Measurements from ENCODE around the gene SHC3. TPM values are rescaled to one million over a fixed set of nuclear protein-coding genes. Genes with fewer than 3 reads are reported as not detected.

SHC3 gene
- polyA plus RNA-seq, 4 donors = 0.27 to 1.5 (median 0.57) TPM; not detected in 1

- Histone ChIP-seq H3K4me1 (ENCODE audit: control insufficient read depth in 3 of 3, insufficient read depth in 2 of 3, low read depth in 1 of 3, low read length in 2 of 3) (no peaks in the 10 kb centered on the region), H3K27me3 (ENCODE audit: control insufficient read depth in 3 of 3, insufficient read depth in 3 of 3, low read length in 3 of 3) (no peaks in the 10 kb centered on the region), H3K9me3 (ENCODE audit: control insufficient read depth in 2 of 2, insufficient read depth in 1 of 2, low read depth in 1 of 2, low read length in 1 of 2) (no peaks in the 10 kb centered on the region), H3K4me3 (ENCODE audit: low read depth in 1 of 3, low read length in 3 of 3) (no peak overlapping the region), H3K36me3 (ENCODE audit: control insufficient read depth in 3 of 3, insufficient read depth in 2 of 3, low read depth in 1 of 3, low read length in 3 of 3) (no peaks in the 10 kb centered on the region), H3K27ac (ENCODE audit: low read depth in 1 of 3, low read length in 2 of 3) (no peak overlapping the region)
- 79 to 87% (median 83%) methylated on average over 13 of the region's 13 CpGs for WGBS, 3 donors
- DNase-seq (no peak), FAIRE-seq (no peak)
Observed at GRCh38 chr9:89012294-89013042, 166.2 kb downstream of the SHC3 start.

- Histone ChIP-seq H3K27ac (ENCODE audit: low read depth in 1 of 3, low read length in 2 of 3) (no peak overlapping the region), H3K9me3 (ENCODE audit: control insufficient read depth in 2 of 2, insufficient read depth in 1 of 2, low read depth in 1 of 2, low read length in 1 of 2) (no peaks in the 10 kb centered on the region), H3K36me3 (ENCODE audit: control insufficient read depth in 3 of 3, insufficient read depth in 2 of 3, low read depth in 1 of 3, low read length in 3 of 3) (no peaks in the 10 kb centered on the region), H3K4me1 (ENCODE audit: control insufficient read depth in 3 of 3, insufficient read depth in 2 of 3, low read depth in 1 of 3, low read length in 2 of 3) (no peaks in the 10 kb centered on the region), H3K27me3 (ENCODE audit: control insufficient read depth in 3 of 3, insufficient read depth in 3 of 3, low read length in 3 of 3) (no peaks in the 10 kb centered on the region), H3K4me3 (ENCODE audit: low read depth in 1 of 3, low read length in 3 of 3) (no peak overlapping the region)
- FAIRE-seq = no peak
- 81 to 93% (median 92%) methylated on average over 2 of the region's 2 CpGs for WGBS, 3 donors
- no peak for DNase-seq
Observed at GRCh38 chr9:89011683-89012082, 166.9 kb downstream of the SHC3 start.

- H3K27ac ChIP-seq (ENCODE audit: low read depth in 1 of 3, low read length in 2 of 3) = no peak overlapping the region
- H3K36me3 ChIP-seq (ENCODE audit: control insufficient read depth in 3 of 3, insufficient read depth in 2 of 3, low read depth in 1 of 3, low read length in 3 of 3) = no peaks in the 10 kb centered on the region
- no peaks in the 10 kb centered on the region for H3K27me3 ChIP-seq (ENCODE audit: control insufficient read depth in 3 of 3, insufficient read depth in 3 of 3, low read length in 3 of 3)
- H3K4me1 ChIP-seq (ENCODE audit: control insufficient read depth in 3 of 3, insufficient read depth in 2 of 3, low read depth in 1 of 3, low read length in 2 of 3) = no peaks in the 10 kb centered on the region
- H3K4me3 ChIP-seq (ENCODE audit: low read depth in 1 of 3, low read length in 3 of 3) = no peak overlapping the region
- H3K9me3 ChIP-seq (ENCODE audit: control insufficient read depth in 2 of 2, insufficient read depth in 1 of 2, low read depth in 1 of 2, low read length in 1 of 2) = no peaks in the 10 kb centered on the region
- no peak for DNase-seq
- WGBS, 3 donors = 77 to 82% (median 78%) methylated on average over 6 of the region's 6 CpGs
- FAIRE-seq = no peak
Observed at GRCh38 chr9:89010526-89011111, 168.0 kb downstream of the SHC3 start.

- WGBS, 3 donors = 78 to 84% (median 80%) methylated on average over 10 of the region's 10 CpGs
- Histone ChIP-seq H3K4me1 (ENCODE audit: control insufficient read depth in 3 of 3, insufficient read depth in 2 of 3, low read depth in 1 of 3, low read length in 2 of 3) (no peaks in the 10 kb centered on the region), H3K36me3 (ENCODE audit: control insufficient read depth in 3 of 3, insufficient read depth in 2 of 3, low read depth in 1 of 3, low read length in 3 of 3) (no peaks in the 10 kb centered on the region), H3K27me3 (ENCODE audit: control insufficient read depth in 3 of 3, insufficient read depth in 3 of 3, low read length in 3 of 3) (no peaks in the 10 kb centered on the region), H3K27ac (ENCODE audit: low read depth in 1 of 3, low read length in 2 of 3) (no peak overlapping the region), H3K9me3 (ENCODE audit: control insufficient read depth in 2 of 2, insufficient read depth in 1 of 2, low read depth in 1 of 2, low read length in 1 of 2) (no peaks in the 10 kb centered on the region), H3K4me3 (ENCODE audit: low read depth in 1 of 3, low read length in 3 of 3) (no peak overlapping the region)
- no peak for FAIRE-seq
- DNase-seq = no peak
Observed at GRCh38 chr9:89010056-89010455, 168.6 kb downstream of the SHC3 start.

- DNase-seq = no peak
- no peak overlapping the region for H3K4me3 ChIP-seq (ENCODE audit: low read depth in 1 of 3, low read length in 3 of 3)
- H3K27me3 ChIP-seq (ENCODE audit: control insufficient read depth in 3 of 3, insufficient read depth in 3 of 3, low read length in 3 of 3) = no peaks in the 10 kb centered on the region
- H3K36me3 ChIP-seq (ENCODE audit: control insufficient read depth in 3 of 3, insufficient read depth in 2 of 3, low read depth in 1 of 3, low read length in 3 of 3) = no peaks in the 10 kb centered on the region
- 88 to 93% (median 89%) methylated on average over 9 of the region's 9 CpGs for WGBS, 3 donors
- FAIRE-seq = no peak
- no peak overlapping the region for H3K27ac ChIP-seq (ENCODE audit: low read depth in 1 of 3, low read length in 2 of 3)
- H3K4me1 ChIP-seq (ENCODE audit: control insufficient read depth in 3 of 3, insufficient read depth in 2 of 3, low read depth in 1 of 3, low read length in 2 of 3) = no peaks in the 10 kb centered on the region
- H3K9me3 ChIP-seq (ENCODE audit: control insufficient read depth in 2 of 2, insufficient read depth in 1 of 2, low read depth in 1 of 2, low read length in 1 of 2) = no peaks in the 10 kb centered on the region
Observed at GRCh38 chr9:89009546-89009840, 169.1 kb downstream of the SHC3 start.

- WGBS, 3 donors = 77 to 80% (median 80%) methylated on average over 12 of the region's 12 CpGs
- H3K4me1 ChIP-seq (ENCODE audit: control insufficient read depth in 3 of 3, insufficient read depth in 2 of 3, low read depth in 1 of 3, low read length in 2 of 3) = no peaks in the 10 kb centered on the region
- no peaks in the 10 kb centered on the region for H3K27me3 ChIP-seq (ENCODE audit: control insufficient read depth in 3 of 3, insufficient read depth in 3 of 3, low read length in 3 of 3)
- no peak overlapping the region for H3K27ac ChIP-seq (ENCODE audit: low read depth in 1 of 3, low read length in 2 of 3)
- H3K9me3 ChIP-seq (ENCODE audit: control insufficient read depth in 2 of 2, insufficient read depth in 1 of 2, low read depth in 1 of 2, low read length in 1 of 2) = no peaks in the 10 kb centered on the region
- H3K36me3 ChIP-seq (ENCODE audit: control insufficient read depth in 3 of 3, insufficient read depth in 2 of 3, low read depth in 1 of 3, low read length in 3 of 3) = no peaks in the 10 kb centered on the region
- FAIRE-seq = no peak
- no peak overlapping the region for H3K4me3 ChIP-seq (ENCODE audit: low read depth in 1 of 3, low read length in 3 of 3)
- no peak for DNase-seq
Observed at GRCh38 chr9:89008744-89009545, 169.7 kb downstream of the SHC3 start.

GRCh38 chr9:89008055-89008743 is 170.4 kb downstream of the SHC3 start:
- H3K9me3 ChIP-seq (ENCODE audit: control insufficient read depth in 2 of 2, insufficient read depth in 1 of 2, low read depth in 1 of 2, low read length in 1 of 2) = no peaks in the 10 kb centered on the region
- no peak overlapping the region for H3K27ac ChIP-seq (ENCODE audit: low read depth in 1 of 3, low read length in 2 of 3)
- no peaks in the 10 kb centered on the region for H3K4me1 ChIP-seq (ENCODE audit: control insufficient read depth in 3 of 3, insufficient read depth in 2 of 3, low read depth in 1 of 3, low read length in 2 of 3)
- H3K36me3 ChIP-seq (ENCODE audit: control insufficient read depth in 3 of 3, insufficient read depth in 2 of 3, low read depth in 1 of 3, low read length in 3 of 3) = peaks cover 0 to under 1% (median 0%) of the 10 kb centered on the region in 3 donors
- no peaks in the 10 kb centered on the region for H3K27me3 ChIP-seq (ENCODE audit: control insufficient read depth in 3 of 3, insufficient read depth in 3 of 3, low read length in 3 of 3)
- H3K4me3 ChIP-seq (ENCODE audit: low read depth in 1 of 3, low read length in 3 of 3) = no peak overlapping the region
- FAIRE-seq (no peak), DNase-seq (no peak)
- 85 to 87% (median 87%) methylated on average over 9 of the region's 9 CpGs for WGBS, 3 donors

Measured in small intestine (tissue), 7 donors.